ENCODE measurements around the gene SHFL. TPM values are rescaled to one million over a fixed set of nuclear protein-coding genes. Genes with fewer than 3 reads are reported as not detected.

Gene SHFL
- total RNA-seq, 1 experiment from 2014 or later, result 21.1 TPM

DNA sequence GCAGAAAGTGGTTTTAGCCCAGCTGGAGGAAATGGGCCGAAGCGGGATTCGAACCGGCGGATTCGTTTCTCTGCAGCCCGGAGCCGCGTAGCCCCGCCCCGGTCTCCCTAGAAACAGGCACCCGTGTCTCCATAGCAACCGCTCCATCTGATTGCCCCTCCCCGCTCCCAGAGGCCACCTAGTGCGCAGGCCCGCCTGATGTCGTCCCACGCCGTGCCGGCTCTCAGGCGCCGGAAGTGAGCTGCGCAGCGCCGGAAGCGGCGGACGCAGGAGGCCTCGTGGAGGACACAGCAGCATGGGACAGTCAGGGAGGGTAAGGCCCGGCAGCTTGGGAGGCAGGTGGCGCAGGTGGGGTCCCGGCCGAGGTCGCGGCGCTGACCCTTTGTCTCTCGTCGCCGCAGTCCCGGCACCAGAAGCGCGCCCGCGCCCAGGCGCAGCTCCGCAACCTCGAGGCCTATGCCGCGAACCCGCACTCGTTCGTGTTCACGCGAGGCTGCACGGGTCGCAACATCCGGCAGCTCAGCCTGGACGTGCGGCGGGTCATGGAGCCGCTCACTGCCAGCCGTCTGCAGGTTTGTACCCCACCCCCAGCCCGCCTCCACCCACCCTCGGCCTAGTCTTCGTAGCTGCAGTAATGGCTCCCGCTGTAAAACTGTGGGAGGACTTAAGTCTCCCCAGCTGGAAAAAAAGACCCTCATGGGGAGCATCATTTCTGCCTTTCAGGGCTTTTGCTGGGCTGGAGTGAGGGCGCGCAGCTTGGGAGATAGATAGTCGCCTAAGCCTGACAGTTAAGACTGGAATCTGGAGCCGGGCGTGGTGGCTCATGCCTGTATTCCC lies 20.2 kb downstream of the SHFL start, which contains the start of gene PPAN:
Gene PPAN, plus strand, starts transcription at position 263 of the 837 bp plus-strand sequence. Its CDS starts 33 bp downstream, at position 296.
- H3K23ac ChIP-seq (ENCODE audit: insufficient read length, low read depth, low read length), result no peak within 1 kb of the TSS
- peaks cover 7% of the 10 kb centered on the region for H3K23me2 ChIP-seq (ENCODE audit: insufficient read length, low read depth, low read length, poor library complexity, severe bottlenecking)
- H4K5ac ChIP-seq (ENCODE audit: insufficient read length, low read depth, low read length), result peak within 1 kb of the TSS; percentile 2
- TF ChIP-seq, protein P1, sequence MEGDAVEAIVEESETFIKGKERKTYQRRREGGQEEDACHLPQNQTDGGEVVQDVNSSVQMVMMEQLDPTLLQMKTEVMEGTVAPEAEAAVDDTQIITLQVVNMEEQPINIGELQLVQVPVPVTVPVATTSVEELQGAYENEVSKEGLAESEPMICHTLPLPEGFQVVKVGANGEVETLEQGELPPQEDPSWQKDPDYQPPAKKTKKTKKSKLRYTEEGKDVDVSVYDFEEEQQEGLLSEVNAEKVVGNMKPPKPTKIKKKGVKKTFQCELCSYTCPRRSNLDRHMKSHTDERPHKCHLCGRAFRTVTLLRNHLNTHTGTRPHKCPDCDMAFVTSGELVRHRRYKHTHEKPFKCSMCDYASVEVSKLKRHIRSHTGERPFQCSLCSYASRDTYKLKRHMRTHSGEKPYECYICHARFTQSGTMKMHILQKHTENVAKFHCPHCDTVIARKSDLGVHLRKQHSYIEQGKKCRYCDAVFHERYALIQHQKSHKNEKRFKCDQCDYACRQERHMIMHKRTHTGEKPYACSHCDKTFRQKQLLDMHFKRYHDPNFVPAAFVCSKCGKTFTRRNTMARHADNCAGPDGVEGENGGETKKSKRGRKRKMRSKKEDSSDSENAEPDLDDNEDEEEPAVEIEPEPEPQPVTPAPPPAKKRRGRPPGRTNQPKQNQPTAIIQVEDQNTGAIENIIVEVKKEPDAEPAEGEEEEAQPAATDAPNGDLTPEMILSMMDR (conservative IDR thresholded peaks at IDR 0.05), result no peak
- H3K4me2 ChIP-seq (ENCODE audit: insufficient read depth, insufficient read length, low read length), result peak within 1 kb of the TSS; percentile 88
- H3K79me2 ChIP-seq (ENCODE audit: insufficient read depth, low read length), result peaks cover 7% of the 10 kb centered on the region; the same call in 1 of the 2 replicates
- peaks cover 4 to 19% of the 10 kb centered on the region in 2 experiments; a peak in 3 of 4 replicates for H3K4me1 Mint-ChIP-seq
- no peaks in the 10 kb centered on the region; a peak in 1 of 5 replicates for H3K9me3 Mint-ChIP-seq
- H3K27me3 ChIP-seq (ENCODE audit: insufficient read depth, low read length), result no peaks in the 10 kb centered on the region
- peak within 1 kb of the TSS; percentile 90 to 94 for H3K4me3 Mint-ChIP-seq
- peak within 1 kb of the TSS; percentile 97 for H3K18ac ChIP-seq (ENCODE audit: insufficient read length, low read depth, low read length)
- H3K9me3 ChIP-seq (ENCODE audit: control insufficient read depth, low read depth, low read length), result no peaks in the 10 kb centered on the region
- H3K27ac ChIP-seq (ENCODE audit: insufficient read length, low read depth, low read length), result no peak within 1 kb of the TSS
- no peak within 1 kb of the TSS for H2BK5ac ChIP-seq (ENCODE audit: insufficient read length, low read length)
- no peak within 1 kb of the TSS for H2BK120ac ChIP-seq (ENCODE audit: low read depth, low read length, poor library complexity, severe bottlenecking)
- H2BK15ac ChIP-seq (ENCODE audit: low read depth, low read length), result 0 out of 2 replicates have a peak within 1 kb of the TSS, but pooled peaks have one; percentile 31
- no peak within 1 kb of the TSS; the same call in 1 of the 2 replicates for H3K4ac ChIP-seq (ENCODE audit: low read depth, low read length)
- peak within 1 kb of the TSS; percentile 80 for H3K9ac ChIP-seq (ENCODE audit: extremely low read depth, insufficient read length, low read length)
- no peak within 1 kb of the TSS for H4K8ac ChIP-seq (replicated peaks; ENCODE audit: insufficient read length, low read depth, low read length)
- H2BK12ac ChIP-seq (ENCODE audit: insufficient read length, low read depth, low read length), result no peak within 1 kb of the TSS
- H3K79me1 ChIP-seq (ENCODE audit: insufficient read depth, low read depth, low read length, poor library complexity, severe bottlenecking), result no peaks in the 10 kb centered on the region
- H4K91ac ChIP-seq (ENCODE audit: insufficient read length, low read depth, low read length), result no peak within 1 kb of the TSS
- H3K27ac Mint-ChIP-seq, result peak within 1 kb of the TSS; percentile 37 to 96 (median 91); a peak in 5 of 7 replicates
- no peak within 1 kb of the TSS for H2AFZ ChIP-seq (ENCODE audit: low read length)
- H3T11ph ChIP-seq (ENCODE audit: low read length), result no peak within 1 kb of the TSS
- H4K20me1 ChIP-seq (ENCODE audit: control insufficient read depth, insufficient read depth, insufficient read length), result no peaks in the 10 kb centered on the region
- no peaks in the 10 kb centered on the region; the same call in 1 of the 2 replicates for H3K4me1 ChIP-seq (ENCODE audit: insufficient read depth, low read length)
- peak within 1 kb of the TSS; percentile 95 for H3K14ac ChIP-seq (ENCODE audit: insufficient read depth, low read length)
- H2BK20ac ChIP-seq (ENCODE audit: low read depth, low read length, poor library complexity, severe bottlenecking), result no peak within 1 kb of the TSS
- H3K27me3 Mint-ChIP-seq (ENCODE audit: low read depth), result no peaks in the 10 kb centered on the region; the same call in 1 of the 2 replicates
- peak; percentile 97 for DNase-seq
- H3K36me3 Mint-ChIP-seq (ENCODE audit: insufficient read depth in 1 of 3, low read depth in 3 of 3), result peaks cover 33 to 45% (median 45%) of the 10 kb centered on the region in 3 experiments
- H2AK5ac ChIP-seq (ENCODE audit: insufficient read length, low read length), result no peak within 1 kb of the TSS
- no CpG with 5 or more reads among the region's 71 CpGs for WGBS (ENCODE audit: extremely low coverage, insufficient read length, low lambda C conversion rate)
- H3K56ac ChIP-seq (ENCODE audit: insufficient read length, low read depth, low read length), result no peak within 1 kb of the TSS

Measured in H9 (cell line).